Activated T-cell treated with anti-CD3 and anti-CD28 coated beads, Interleukin-2, amount 50 U/mL, for 4 hours (primary cell): ENCODE measurements around the gene ST14. TPM values are rescaled to one million over a fixed set of nuclear protein-coding genes. Genes with fewer than 3 reads are reported as not detected.
"Not testable (repeated sequence)": the region's sequence is repeated elsewhere in the genome, so short reads cannot be mapped to it uniquely, and the experiment has no call there.

ENCODE experiments used
- ATAC-seq, 2 donors: fragments of 200-7000 bp; cut with Tn5 transposase; one replicate each; pipeline ENCODE4 v1.10.0; 2021
- DNase-seq: peaks from one replicate; pipeline ENCODE4 v3.0.0-alpha.2; 2020
- H3K27me3 Mint-ChIP-seq: one replicate; pipeline ENCODE4 v1.8.0; 2021; ENCODE audit warnings: low read depth, mixed read lengths
- H3K36me3 Mint-ChIP-seq: one replicate; pipeline ENCODE4 v1.8.0; 2022; ENCODE audit warnings: mixed read lengths; ENCODE audit not compliant: insufficient read depth
- H3K4me1 Mint-ChIP-seq: one replicate; pipeline ENCODE4 v1.8.0; 2021; ENCODE audit warnings: low read depth, mixed read lengths
- H3K4me3 Mint-ChIP-seq: one replicate; pipeline ENCODE4 v1.8.0; 2021; ENCODE audit warnings: mild to moderate bottlenecking, moderate library complexity, mixed read lengths
- H3K9me3 Mint-ChIP-seq: one replicate; pipeline ENCODE4 v1.8.0; 2021; ENCODE audit warnings: mixed read lengths
- total RNA-seq, 3 donors: library from RNA; stranded (reverse); gene quantifications; one replicate each; pipeline ENCODE4 v1.2.1, GENCODE V29; 2021

The ST14 gene
- total RNA-seq, 3 donors from 2014 or later: 0.21 to 0.30 (median 0.28) TPM

- Mint-ChIP-seq H3K27me3 (peaks cover 60% of the 10 kb centered on the region), H3K36me3 (no peaks in the 10 kb centered on the region), H3K4me3 (no peak overlapping the region), H3K9me3 (no peaks in the 10 kb centered on the region), H3K4me1 (peaks cover 9% of the 10 kb centered on the region)
- ATAC-seq: no peak
- DNase-seq: no peak
Measured at GRCh38 chr11:130164221-130164570, 4.6 kb downstream of the ST14 start.

- ATAC-seq (no peak), DNase-seq (no peak)
- Mint-ChIP-seq H3K4me1 (peaks cover 3% of the 10 kb centered on the region), H3K9me3 (no peaks in the 10 kb centered on the region), H3K36me3 (no peaks in the 10 kb centered on the region), H3K4me3 (no peak overlapping the region), H3K27me3 (peaks cover 61% of the 10 kb centered on the region)
Measured at GRCh38 chr11:130165601-130166456, 6.2 kb downstream of the ST14 start.

GRCh38 chr11:130166457-130166784 is 6.8 kb downstream of the ST14 start:
- H3K9me3 Mint-ChIP-seq: no peaks in the 10 kb centered on the region
- no peak for DNase-seq
- H3K4me3 Mint-ChIP-seq: no peak overlapping the region
- H3K4me1 Mint-ChIP-seq: peaks cover 3% of the 10 kb centered on the region
- H3K36me3 Mint-ChIP-seq: no peaks in the 10 kb centered on the region
- no peak for ATAC-seq
- H3K27me3 Mint-ChIP-seq: peaks cover 56% of the 10 kb centered on the region

GRCh38 chr11:130167146-130167545 is 7.6 kb downstream of the ST14 start:
- H3K4me3 Mint-ChIP-seq: no peak overlapping the region

GRCh38 chr11:130168105-130168504 is 8.5 kb downstream of the ST14 start:
- Mint-ChIP-seq H3K4me1 (no peaks in the 10 kb centered on the region), H3K4me3 (no peak overlapping the region)

More at GRCh38 chr11:130167146-130167545, 7.6 kb downstream of the ST14 start:
- no peak for DNase-seq
- ATAC-seq: no peak
- H3K4me1 Mint-ChIP-seq: no peaks in the 10 kb centered on the region
- no peaks in the 10 kb centered on the region for H3K36me3 Mint-ChIP-seq
- H3K9me3 Mint-ChIP-seq: no peaks in the 10 kb centered on the region
- H3K27me3 Mint-ChIP-seq: peaks cover 49% of the 10 kb centered on the region

GRCh38 chr11:130170345-130170744 is 10.8 kb downstream of the ST14 start:
- H3K4me3 Mint-ChIP-seq: no peak overlapping the region
- H3K36me3 Mint-ChIP-seq: no peaks in the 10 kb centered on the region
- H3K4me1 Mint-ChIP-seq: no peaks in the 10 kb centered on the region
- ATAC-seq (no peak), DNase-seq (no peak)
- H3K27me3 Mint-ChIP-seq: peaks cover 29% of the 10 kb centered on the region
- H3K9me3 Mint-ChIP-seq: peaks cover 8% of the 10 kb centered on the region

More at GRCh38 chr11:130168105-130168504, 8.5 kb downstream of the ST14 start:
- Mint-ChIP-seq H3K27me3 (peaks cover 42% of the 10 kb centered on the region), H3K36me3 (no peaks in the 10 kb centered on the region), H3K9me3 (no peaks in the 10 kb centered on the region)
- no peak for DNase-seq
- no peak for ATAC-seq

GRCh38 chr11:130171534-130171933 is 12.0 kb downstream of the ST14 start:
- no peak for ATAC-seq

GRCh38 chr11:130172001-130172400 is 12.4 kb downstream of the ST14 start:
- H3K4me1 Mint-ChIP-seq, H3K9me3 Mint-ChIP-seq, ATAC-seq, H3K4me3 Mint-ChIP-seq, H3K36me3 Mint-ChIP-seq, DNase-seq: not testable (repeated sequence)
- H3K27me3 Mint-ChIP-seq: peaks cover 23% of the 10 kb centered on the region

More at GRCh38 chr11:130171534-130171933, 12.0 kb downstream of the ST14 start:
- Mint-ChIP-seq H3K36me3 (no peaks in the 10 kb centered on the region), H3K9me3 (peaks cover 8% of the 10 kb centered on the region), H3K4me3 (no peak overlapping the region), H3K4me1 (no peaks in the 10 kb centered on the region), H3K27me3 (peaks cover 24% of the 10 kb centered on the region)
- DNase-seq: no peak

GRCh38 chr11:130174642-130175041 is 15.1 kb downstream of the ST14 start:
- no peak overlapping the region for H3K4me3 Mint-ChIP-seq
- no peak for ATAC-seq
- H3K4me1 Mint-ChIP-seq: no peaks in the 10 kb centered on the region

GRCh38 chr11:130175898-130176297 is 16.3 kb downstream of the ST14 start:
- no peak overlapping the region for H3K4me3 Mint-ChIP-seq
- DNase-seq (no peak), ATAC-seq (no peak)
- peaks cover 9% of the 10 kb centered on the region for H3K27me3 Mint-ChIP-seq
- no peaks in the 10 kb centered on the region for H3K4me1 Mint-ChIP-seq
- peaks cover 8% of the 10 kb centered on the region for H3K9me3 Mint-ChIP-seq
- no peaks in the 10 kb centered on the region for H3K36me3 Mint-ChIP-seq

More at GRCh38 chr11:130174642-130175041, 15.1 kb downstream of the ST14 start:
- Mint-ChIP-seq H3K27me3 (peaks cover 13% of the 10 kb centered on the region), H3K9me3 (peaks cover 8% of the 10 kb centered on the region), H3K36me3 (no peaks in the 10 kb centered on the region)
- DNase-seq: no peak

GRCh38 chr11:130177782-130178181 is 18.2 kb downstream of the ST14 start:
- Mint-ChIP-seq H3K9me3 (peaks cover 8% of the 10 kb centered on the region), H3K4me3 (no peak overlapping the region), H3K36me3 (no peaks in the 10 kb centered on the region), H3K4me1 (no peaks in the 10 kb centered on the region), H3K27me3 (peaks cover 6% of the 10 kb centered on the region)
- DNase-seq (no peak), ATAC-seq (no peak)

GRCh38 chr11:130178441-130179339 is 19.1 kb downstream of the ST14 start:
- Mint-ChIP-seq H3K27me3 (peaks cover 6% of the 10 kb centered on the region), H3K4me1 (no peaks in the 10 kb centered on the region), H3K9me3 (peaks cover 8% of the 10 kb centered on the region), H3K4me3 (no peak overlapping the region), H3K36me3 (no peaks in the 10 kb centered on the region)
- ATAC-seq: no peak
- no peak for DNase-seq

GRCh38 chr11:130179396-130180306 is 20.1 kb downstream of the ST14 start:
- Mint-ChIP-seq H3K9me3 (peaks cover 7% of the 10 kb centered on the region), H3K27me3 (peaks cover 7% of the 10 kb centered on the region), H3K4me1 (no peaks in the 10 kb centered on the region), H3K4me3 (no peak overlapping the region), H3K36me3 (no peaks in the 10 kb centered on the region)
- no peak for ATAC-seq
- DNase-seq: no peak

- Mint-ChIP-seq H3K27me3 (peaks cover 11% of the 10 kb centered on the region), H3K4me3 (no peak overlapping the region), H3K9me3 (no peaks in the 10 kb centered on the region), H3K36me3 (no peaks in the 10 kb centered on the region), H3K4me1 (no peaks in the 10 kb centered on the region)
- no peak for ATAC-seq
- DNase-seq: no peak
Measured at GRCh38 chr11:130180491-130180890, 20.9 kb downstream of the ST14 start.
